RWPE1 (cell line): ENCODE results near the gene GJB4.
"Not testable (repeated sequence)": the region's sequence is repeated elsewhere in the genome, so short reads cannot be mapped to it uniquely, and the experiment has no call there.

Experiments used
- CTCF ChIA-PET: fragments of 350-600 bp; sonication (Branson Sonifier 250); formaldehyde crosslinking; extraction: SDS; loops from one replicate; lab custom pipeline; 2021; lab: Yijun Ruan, JAX
- POLR2A ChIA-PET: fragments of 400-600 bp; formaldehyde crosslinking; extraction: SDS; loops from one replicate; lab custom pipeline; 2020; ENCODE audit warnings: antibody characterized with exemption; ENCODE audit not compliant: low non-redundant PET; lab: Yijun Ruan, JAX
- DNase-seq: peaks from one replicate; pipeline ENCODE4 v3.0.0; 2012; ENCODE audit warnings: low spot score
- H3K27ac ChIP-seq: fragments of 450-650 bp; 2 replicates; pipeline ENCODE4 v1.5.1; 2017
- CTCF ChIP-seq: fragments of 450-650 bp; conservative IDR thresholded peaks from 2 replicates; pipeline ENCODE4 v1.5.1; 2017; ENCODE audit warnings: low read depth, mild to moderate bottlenecking

The GJB4 gene

DNA sequence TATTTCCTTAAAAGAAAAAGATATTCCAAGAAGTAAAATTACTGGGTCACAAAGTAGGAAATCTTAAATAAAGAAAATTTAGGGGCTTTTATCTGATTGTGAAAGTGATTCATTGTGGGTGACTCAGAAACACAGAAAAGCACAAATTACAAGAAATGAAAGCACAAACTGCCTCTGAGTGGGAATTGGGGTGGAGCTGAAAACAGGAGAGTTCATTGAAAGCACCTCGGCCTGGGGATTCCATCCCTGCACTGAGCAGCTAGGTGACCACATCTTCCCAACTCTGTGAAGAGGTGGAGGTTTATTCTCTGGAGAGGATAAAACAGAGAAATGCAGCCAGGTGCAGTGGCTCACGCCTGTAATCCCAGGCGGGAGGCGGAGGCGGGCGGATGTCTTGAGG lies 40.7 kb downstream of the GJB4 start:
- ChIA-PET POLR2A (no interaction called here), CTCF (interaction anchor here (1.0 kb wide), 1 partner anchor 52 kb away, joined by 4 read pairs; no protein-coding TSS in a partner anchor)
- no peak for DNase-seq
- H3K27ac ChIP-seq, result no peak overlapping the region
- TF ChIP-seq CTCF, result no peak

GRCh38 chr1:34803770-34804169 lies 44.2 kb downstream of the GJB4 start:
- CTCF ChIA-PET, result interaction anchor here (1.4 kb wide), 1 partner anchor 49 kb away, joined by 3 read pairs; no protein-coding TSS in a partner anchor
- POLR2A ChIA-PET, result no interaction called here
- DNase-seq, result no peak
- TF ChIP-seq CTCF, result no peak
- H3K27ac ChIP-seq, result no peak overlapping the region

DNA sequence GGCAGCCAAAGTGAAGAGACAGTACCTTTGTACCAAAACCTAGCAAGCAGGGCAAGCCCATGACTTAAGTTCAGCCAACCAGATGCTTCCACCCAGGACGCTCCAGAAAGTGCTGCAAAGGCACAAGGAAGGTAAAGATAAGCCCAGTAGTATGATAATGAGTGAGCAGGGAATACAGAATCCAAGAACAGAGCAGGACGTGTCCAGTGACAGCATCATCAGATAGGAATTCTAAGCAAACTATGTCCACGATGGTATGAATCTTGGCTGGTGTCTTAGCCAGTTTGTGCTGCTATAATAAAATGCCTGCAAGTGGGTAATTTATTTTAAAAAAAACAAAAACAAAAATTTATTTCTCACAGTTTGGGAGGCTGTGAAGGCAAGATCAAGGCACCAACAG lies 46.9 kb downstream of the GJB4 start:
- H3K27ac ChIP-seq, result no peak overlapping the region
- DNase-seq, result peak; percentile 21
- TF ChIP-seq CTCF, result no peak
- POLR2A ChIA-PET, result no interaction called here
- CTCF ChIA-PET, result no interaction called here

DNA sequence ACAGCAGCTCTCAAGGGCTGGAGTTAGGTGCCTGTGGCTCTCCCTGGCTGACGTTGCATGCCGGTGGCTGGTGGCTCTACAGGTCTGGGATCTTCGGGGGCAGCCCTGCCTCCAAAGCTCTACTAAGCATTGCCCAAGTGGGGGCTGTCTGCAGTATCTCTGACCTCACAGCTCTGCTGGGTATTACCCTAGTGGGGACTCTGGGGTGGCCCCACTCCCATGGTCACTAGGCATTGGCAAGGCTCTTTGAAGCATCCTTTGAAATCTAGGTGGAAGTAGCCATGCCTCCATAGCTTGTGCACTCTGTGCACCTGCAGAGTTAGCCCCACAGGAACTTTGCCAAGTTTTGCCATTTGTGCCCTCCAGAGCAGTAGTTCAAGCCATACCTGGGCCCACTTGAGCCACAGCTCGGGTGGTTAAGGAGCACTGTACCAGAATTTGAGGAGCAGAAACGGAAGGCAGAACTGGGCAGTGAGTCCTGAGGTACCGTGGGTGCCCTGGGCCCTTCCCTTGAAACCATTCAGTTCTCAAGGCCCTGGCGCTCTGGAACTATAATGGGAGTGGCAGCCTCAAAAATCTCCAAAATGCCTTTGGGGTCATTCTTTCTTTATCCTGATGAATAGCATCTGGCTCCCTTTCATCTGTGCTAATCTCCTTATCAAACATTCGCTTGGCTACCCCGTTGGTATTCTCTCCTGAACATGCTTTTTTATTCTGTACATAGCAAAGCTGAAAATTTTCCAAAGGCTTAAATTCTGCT lies 48.7 kb downstream of the GJB4 start:
- ChIA-PET POLR2A (no interaction called here), CTCF (no interaction called here)
- no peak overlapping the region for H3K27ac ChIP-seq
- no peak for DNase-seq
- TF ChIP-seq CTCF, result no peak

DNA sequence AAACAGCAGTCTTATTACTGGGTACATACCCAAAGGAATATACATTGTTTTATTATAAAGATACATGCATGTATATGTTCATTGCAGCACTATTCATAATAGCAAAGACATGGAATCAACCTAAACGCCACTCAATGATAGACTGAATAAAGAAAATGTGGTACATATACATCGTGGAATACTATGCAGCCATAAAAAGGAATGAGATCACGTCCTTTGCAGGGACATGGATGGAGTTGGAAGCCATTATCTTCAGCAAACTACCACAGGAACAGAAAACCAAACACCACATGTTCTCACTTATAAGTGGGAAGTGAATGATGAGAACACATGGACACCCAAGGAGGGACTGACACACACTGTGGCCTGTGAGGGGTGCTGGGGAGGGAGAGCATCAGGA lies 51.2 kb downstream of the GJB4 start:
- POLR2A ChIA-PET, CTCF ChIA-PET, H3K27ac ChIP-seq, DNase-seq: not testable (repeated sequence)
